K562 (cell line): ENCODE data around the gene KLHDC10. TPM values are rescaled to one million over a fixed set of nuclear protein-coding genes. Genes with fewer than 3 reads are reported as not detected.

ENCODE experiments used
- ADNP ChIP-seq: fragments of 200-800 bp; sonication (Bioruptor generic); IDR thresholded peaks from 2 replicates; pipeline ENCODE4 v1.6.1; 2016; ENCODE audit warnings: missing genetic modification characterization, missing compliant biosample characterization
- CBX3 ChIP-seq, 2 experiments: IDR thresholded peaks; 1 replicate in 1 of 2; 2 replicates in 1 of 2; pipeline ENCODE4 v1.6.1; 2012; ENCODE audit warnings: inconsistent platforms in 2 of 2, low read length in 2 of 2, borderline replicate concordance in 1 of 2, control low read depth in 1 of 2
- CHD4 ChIP-seq: fragments of 200-600 bp; sonication (generic); IDR thresholded peaks from 3 replicates; pipeline ENCODE4 v1.6.1; 2012; ENCODE audit warnings: low read depth, mild to moderate bottlenecking, mixed read lengths, low read length, inconsistent platforms; ENCODE audit not compliant: insufficient read depth, insufficient replicate concordance, poor library complexity, severe bottlenecking
- CTCF ChIP-seq, 3 experiments: IDR thresholded peaks in 2 of 3; conservative IDR thresholded peaks in 1 of 3; 2 replicates each; pipeline ENCODE4 v1.5.1; 2011 to 2012; ENCODE audit warnings: low read length in 3 of 3, mild to moderate bottlenecking in 3 of 3, control low read depth in 2 of 3, improper control_type of control experiment in 1 of 3, inconsistent platforms in 1 of 3, low read depth in 1 of 3, mixed read lengths in 1 of 3, moderate library complexity in 1 of 3; ENCODE audit not compliant: insufficient read depth in 2 of 3
- EWSR1 ChIP-seq: fragments of 450-650 bp; IDR thresholded peaks from 2 replicates; pipeline ENCODE4 v1.6.1; 2018; ENCODE audit warnings: borderline replicate concordance, mild to moderate bottlenecking, low read depth, moderate library complexity; ENCODE audit not compliant: partially characterized antibody
- FOS ChIP-seq: IDR thresholded peaks from 3 replicates; pipeline ENCODE4 v1.6.1; 2011; ENCODE audit not compliant: insufficient read length; ENCODE audit errors: extremely low read depth
- JUND ChIP-seq, 2 experiments: IDR thresholded peaks; 2 replicates in 1 of 2; 3 replicates in 1 of 2; pipeline ENCODE4 v1.6.1; 2011; ENCODE audit warnings: borderline replicate concordance in 2 of 2, low read depth in 2 of 2, low read length in 2 of 2, improper control_type of control experiment in 1 of 2, missing biosample characterization in 1 of 2, missing genetic modification characterization in 1 of 2, missing genetic modification reagents in 1 of 2
- MAFK ChIP-seq: IDR thresholded peaks from 2 replicates; pipeline ENCODE4 v1.6.1; 2011; ENCODE audit warnings: low read length, improper control_type of control experiment
- NR0B1 ChIP-seq: fragments of 450-650 bp; IDR thresholded peaks from one replicate; pipeline ENCODE4 v1.6.1; 2018; ENCODE audit warnings: mild to moderate bottlenecking, moderate library complexity; ENCODE audit not compliant: partially characterized antibody
- RFX5 ChIP-seq: IDR thresholded peaks from 2 replicates; pipeline ENCODE4 v1.6.1; 2011; ENCODE audit warnings: low read depth, mild to moderate bottlenecking, improper control_type of control experiment, low read length
- SNAPC5 ChIP-seq: fragments of 250-450 bp; sonication (Bioruptor Pico); IDR thresholded peaks from 2 replicates; pipeline ENCODE4 v1.8.0; 2021; ENCODE audit warnings: moderate library complexity, mild to moderate bottlenecking, inconsistent platforms
- SRSF7 ChIP-seq: fragments of 200-400 bp; formaldehyde crosslinking; optimal IDR thresholded peaks from 2 replicates; pipeline ENCODE3; 2017; ENCODE audit warnings: mild to moderate bottlenecking, low read depth, low read length
- TSHZ1 ChIP-seq: fragments of 250-450 bp; sonication (Bioruptor Pico); IDR thresholded peaks from 2 replicates; pipeline ENCODE4 v1.4.0; 2020; ENCODE audit warnings: mild to moderate bottlenecking, moderate library complexity
- ZBTB34 ChIP-seq: fragments of 250-450 bp; sonication (Bioruptor Pico); IDR thresholded peaks from 2 replicates; pipeline ENCODE4 v1.8.0; 2021; ENCODE audit warnings: mild to moderate bottlenecking, moderate library complexity
- ZNF589 ChIP-seq: fragments of 200-800 bp; sonication (Bioruptor generic); IDR thresholded peaks from 2 replicates; pipeline ENCODE4 v1.6.1; 2016; ENCODE audit warnings: low read depth, missing genetic modification characterization, missing compliant biosample characterization
- polyA plus RNA-seq, 8 experiments: library from polyadenylated mRNA; depleted of rRNA in 4 of 8; stranded (reverse) in 5 of 8; unstranded in 3 of 8; fragments of >200 nt; fragmentation: Nextera tagmentation in 2 of 8; fragmentation: Illumina TruSeq in 1 of 8; extraction: Ambion mirVana in 2 of 8; extraction: Trizol in 1 of 8; gene quantifications; 2 replicates each; pipeline versions ENCODE4 v1.2.1 to v1.2.3, GENCODE V29; 2011 to 2014; ENCODE audit warnings: inconsistent platforms in 1 of 8, missing spikeins in 1 of 8
- total RNA-seq, 7 experiments: library from RNA; depleted of rRNA in 6 of 7; stranded (reverse); fragments of >200 nt in 6 of 7; fragmentation: Illumina TruSeq in 2 of 7; extraction: Trizol in 2 of 7; gene quantifications; 2 replicates each; pipeline versions ENCODE4 v1.2.1 to v1.2.3, GENCODE V29; 2011 to 2021; ENCODE audit warnings: low replicate concordance in 1 of 7

The KLHDC10 gene
- total and polyA plus RNA-seq, 9 of the 15 experiments (the other 6 are each of a cell fraction or from before 2014, with no cell fraction given), result 9.8 to 80.5 (median 31.4) TPM

GRCh38 chr7:130069978-130070860, at the start of gene KLHDC10 (continued):
- TF ChIP-seq JUND (IDR thresholded peaks at IDR 0.05; ENCODE audit: borderline replicate concordance, low read depth, low read length) (peak; percentile 91), JUND (tag; IDR thresholded peaks at IDR 0.05; ENCODE audit: borderline replicate concordance, low read depth, low read length) (peak; percentile 79; the same call in 1 of the 3 replicates), NR0B1 (no peak), SNAPC5 (no peak), CBX3 (IDR thresholded peaks at IDR 0.05; ENCODE audit: borderline replicate concordance in 1 of 2, low read length in 2 of 2) (peak in 1 of 2 experiments; percentile 66; a peak in 1 of 3 replicates), FOS (peak; percentile 99), ZBTB34 (CRISPR knock-in tag) (no peak), CHD4 (no peak), RFX5 (no peak), MAFK (0 out of 2 replicates have a peak, but pooled peaks have one; percentile 6), SRSF7 (no peak), TSHZ1 (CRISPR knock-in tag) (no peak), CTCF (IDR thresholded peaks at IDR 0.05 in 2 of 3, conservative IDR thresholded peaks at IDR 0.05 in 1 of 3; ENCODE audit: insufficient read depth in 2 of 3, low read depth in 1 of 3, low read length in 3 of 3) (0 out of 6 replicates have a peak, but pooled peaks of 1 of the 3 experiments have one; percentile 1), ADNP (no peak), EWSR1 (no peak), ZNF589 (CRISPR knock-in tag) (0 out of 2 replicates have a peak, but pooled peaks have one; percentile 31)
